GM18867 (cell line): ENCODE results near the gene IGLL5.
"Not testable (repeated sequence)": the region's sequence is repeated elsewhere in the genome, so short reads cannot be mapped to it uniquely, and the experiment has no call there.

Source experiments
- ATAC-seq: cut with Tn5 transposase; IDR thresholded peaks from one replicate; pipeline ENCODE4 v1.9.1; 2021; ENCODE audit warnings: mild to moderate bottlenecking, moderate library complexity; ENCODE audit not compliant: unreplicated experiment

Gene IGLL5

GRCh38 chr22:22912135-22912987 lies 24.7 kb downstream of the IGLL5 start:
- ATAC-seq, result no peak

- ATAC-seq, result no peak
Observed at GRCh38 chr22:22912988-22913253, 25.3 kb downstream of the IGLL5 start.

- no peak for ATAC-seq
Observed at GRCh38 chr22:22913989-22914388, 26.4 kb downstream of the IGLL5 start.

GRCh38 chr22:22914726-22915669 lies 27.4 kb downstream of the IGLL5 start:
- ATAC-seq, result no peak

GRCh38 chr22:22915670-22916035 lies 28.0 kb downstream of the IGLL5 start:
- ATAC-seq, result no peak

GRCh38 chr22:22916215-22916951 lies 28.8 kb downstream of the IGLL5 start:
- ATAC-seq, result no peak

GRCh38 chr22:22916952-22917290 lies 29.3 kb downstream of the IGLL5 start:
- ATAC-seq, result no peak

- ATAC-seq, result no peak
Observed at GRCh38 chr22:22917377-22917776, 29.8 kb downstream of the IGLL5 start.

GRCh38 chr22:22918297-22918965 lies 30.8 kb downstream of the IGLL5 start:
- ATAC-seq, result no peak

GRCh38 chr22:22919041-22919440 lies 31.4 kb downstream of the IGLL5 start:
- ATAC-seq, result no peak

- no peak for ATAC-seq
Observed at GRCh38 chr22:22920104-22920654, 32.6 kb downstream of the IGLL5 start.

GRCh38 chr22:22920910-22921550 lies 33.4 kb downstream of the IGLL5 start:
- no peak for ATAC-seq

GRCh38 chr22:22921575-22921974 lies 34.0 kb downstream of the IGLL5 start:
- no peak for ATAC-seq

- ATAC-seq, result not testable (repeated sequence)
Observed at GRCh38 chr22:22922092-22922953, 34.7 kb downstream of the IGLL5 start.

- no peak for ATAC-seq
Observed at GRCh38 chr22:22922954-22923319, 35.3 kb downstream of the IGLL5 start.

- ATAC-seq, result no peak
Observed at GRCh38 chr22:22923379-22923778, 35.8 kb downstream of the IGLL5 start.

GRCh38 chr22:22923930-22924329 lies 36.3 kb downstream of the IGLL5 start:
- no peak for ATAC-seq

GRCh38 chr22:22924369-22925145 lies 36.9 kb downstream of the IGLL5 start:
- ATAC-seq, result no peak
